GM10248 (cell line): Measurements from ENCODE around the gene NOP14.
A peak's percentile ranks its signal among the peaks of the same experiment; 100 is the strongest.
"Not testable (repeated sequence)": the region's sequence is repeated elsewhere in the genome, so short reads cannot be mapped to it uniquely, and the experiment has no call there.

Experiments used
- CTCF ChIA-PET: fragments of 300-600 bp; sonication (Branson Sonifier 250); formaldehyde crosslinking; extraction: SDS; loops from one replicate; lab custom pipeline; 2021; ENCODE audit warnings: antibody characterized with exemption; lab: Yijun Ruan, JAX
- POLR2A ChIA-PET: fragments of 350-650 bp; sonication (Branson Sonifier 250); formaldehyde crosslinking; extraction: SDS; loops from one replicate; lab custom pipeline; 2020; ENCODE audit warnings: antibody characterized with exemption; lab: Yijun Ruan, JAX
- DNase-seq: peaks from one replicate; pipeline ENCODE4 v3.0.0; 2012; ENCODE audit errors: extremely low spot score
- CTCF ChIP-seq: IDR thresholded peaks from 2 replicates; pipeline ENCODE4 v1.5.1; 2012; ENCODE audit warnings: mild to moderate bottlenecking, low read depth; ENCODE audit errors: extremely low read depth, missing control alignments, control extremely low read depth

Gene NOP14

GRCh38 chr4:2939383-2940243, 23.6 kb downstream of the NOP14 start:
- POLR2A ChIA-PET, result interaction anchor here (0.5 to 0.6 kb wide), 2 partner anchors 70 to 74 kb away, joined by 3 to 5 read pairs; no protein-coding TSS in a partner anchor

GRCh38 chr4:2938906-2939305, 24.3 kb downstream of the NOP14 start:
- no peak for DNase-seq
- ChIA-PET CTCF (interaction anchor here (0.8 to 3.2 kb wide), 3 partner anchors 10 to 17 kb away, joined by 3 to 20 read pairs (median 4); no protein-coding TSS in a partner anchor), POLR2A (interaction anchor here (0.6 kb wide), 1 partner anchor 75 kb away, joined by 3 read pairs; no protein-coding TSS in a partner anchor)
- no peak for TF ChIP-seq CTCF

More at GRCh38 chr4:2939383-2940243, 23.6 kb downstream of the NOP14 start:
- TF ChIP-seq CTCF, result no peak
- no peak for DNase-seq
- CTCF ChIA-PET, result interaction anchor here (1.1 to 3.2 kb wide), 2 partner anchors 9 to 14 kb away, joined by 4 to 20 read pairs; no protein-coding TSS in a partner anchor

GRCh38 chr4:2938411-2938810, 24.8 kb downstream of the NOP14 start:
- ChIA-PET POLR2A (interaction anchor here (3.9 kb wide), 1 partner anchor 15 kb away, joined by 19 read pairs; no protein-coding TSS in a partner anchor), CTCF (interaction anchor here (0.8 to 3.2 kb wide), 2 partner anchors 15 to 17 kb away, joined by 3 to 20 read pairs; no protein-coding TSS in a partner anchor)
- not testable (repeated sequence) for DNase-seq

GRCh38 chr4:2937986-2938385, 25.2 kb downstream of the NOP14 start:
- CTCF ChIA-PET, result interaction anchor here (0.8 to 3.2 kb wide), 4 partner anchors 13 to 21 kb away, joined by 3 to 20 read pairs (median 3); no protein-coding TSS in a partner anchor
- POLR2A ChIA-PET, result interaction anchor here (1.0 to 3.9 kb wide), 3 partner anchors 13 to 26 kb away, joined by 6 to 19 read pairs (median 9); partner anchors contain the start of genes GRK4 and NOP14
- no peak for TF ChIP-seq CTCF

GRCh38 chr4:2937146-2937857, 25.9 kb downstream of the NOP14 start:
- POLR2A ChIA-PET, result interaction anchor here (0.6 to 3.9 kb wide), 6 partner anchors 12 to 191 kb away, joined by 3 to 19 read pairs (median 8); partner anchors contain the start of genes GRK4 and NOP14
- DNase-seq, result peak; percentile 47
- CTCF ChIA-PET, result interaction anchor here (0.9 to 3.2 kb wide), 10 partner anchors 11 to 175 kb away, joined by 3 to 27 read pairs (median 4); partner anchors contain the start of gene NOP14
- no peak for TF ChIP-seq CTCF

More at GRCh38 chr4:2937986-2938385, 25.2 kb downstream of the NOP14 start:
- DNase-seq, result no peak

GRCh38 chr4:2936773-2937145, 26.4 kb downstream of the NOP14 start:
- ChIA-PET POLR2A (interaction anchor here (0.6 to 3.9 kb wide), 8 partner anchors 12 to 190 kb away, joined by 3 to 19 read pairs (median 6); partner anchors contain the start of genes GRK4 and NOP14), CTCF (interaction anchor here (0.9 to 2.8 kb wide), 13 partner anchors 8 to 181 kb away, joined by 3 to 27 read pairs (median 4); partner anchors contain the start of genes NOP14 and TNIP2)
- no peak for TF ChIP-seq CTCF
- DNase-seq, result peak; percentile 59
